GM21447 (cell line): ENCODE results near the gene DDIT3.
A peak's percentile ranks its signal among the peaks of the same experiment; 100 is the strongest.
"Not testable (repeated sequence)": the region's sequence is repeated elsewhere in the genome, so short reads cannot be mapped to it uniquely, and the experiment has no call there.

Source experiments
- ATAC-seq: cut with Tn5 transposase; IDR thresholded peaks from one replicate; pipeline ENCODE4 v1.9.1; 2021; ENCODE audit not compliant: unreplicated experiment

Gene DDIT3

GRCh38 chr12:57520053-57520818 is at the start of gene DDIT3:
DDIT3 (minus strand) TSS chr12:57520514; CDS start chr12:57517406, 3,108 bp downstream.
- peak; percentile 62 for ATAC-seq

GRCh38 chr12:57569858-57570257 is 49.5 kb upstream of the DDIT3 start:
- no peak for ATAC-seq

GRCh38 chr12:57568838-57569237 is 48.5 kb upstream of the DDIT3 start:
- ATAC-seq, result no peak

- no peak for ATAC-seq
These were observed 43.9 kb upstream of the DDIT3 start for GRCh38 chr12:57564178-57564740.

GRCh38 chr12:57563358-57563757 is 43.0 kb upstream of the DDIT3 start:
- ATAC-seq, result no peak

- not testable (repeated sequence) for ATAC-seq
These were observed 40.8 kb upstream of the DDIT3 start for GRCh38 chr12:57561117-57561516.

GRCh38 chr12:57560516-57560915 is 40.2 kb upstream of the DDIT3 start:
- no peak for ATAC-seq

GRCh38 chr12:57558864-57559263 is 38.5 kb upstream of the DDIT3 start:
- no peak for ATAC-seq

- ATAC-seq, result no peak
These were observed 34.6 kb upstream of the DDIT3 start for GRCh38 chr12:57554897-57555296.

GRCh38 chr12:57554453-57554852 is 34.1 kb upstream of the DDIT3 start:
- ATAC-seq, result no peak

- no peak for ATAC-seq
These were observed 33.3 kb upstream of the DDIT3 start for GRCh38 chr12:57553343-57554202.

GRCh38 chr12:57552835-57553313 is 32.6 kb upstream of the DDIT3 start:
- ATAC-seq, result no peak

GRCh38 chr12:57552306-57552651 is 32.0 kb upstream of the DDIT3 start:
- ATAC-seq, result no peak

GRCh38 chr12:57551637-57552305 is 31.5 kb upstream of the DDIT3 start:
- ATAC-seq, result no peak

- no peak for ATAC-seq
These were observed 30.6 kb upstream of the DDIT3 start for GRCh38 chr12:57550641-57551549.

- ATAC-seq, result no peak
These were observed 29.8 kb upstream of the DDIT3 start, which contains the start of gene KIF5A for GRCh38 chr12:57549909-57550640. KIF5A (plus strand) TSS chr12:57550044; CDS start chr12:57550272, 228 bp downstream.

- no peak for ATAC-seq
These were observed 29.0 kb upstream of the DDIT3 start for GRCh38 chr12:57549203-57549908.

- ATAC-seq, result no peak
These were observed 28.2 kb upstream of the DDIT3 start for GRCh38 chr12:57548488-57548887.

GRCh38 chr12:57548013-57548315 is 27.6 kb upstream of the DDIT3 start:
- no peak for ATAC-seq
